ENCODE results near the gene PDE6C. TPM values are rescaled to one million over a fixed set of nuclear protein-coding genes. Genes with fewer than 3 reads are reported as not detected.

Gene PDE6C
- total RNA-seq, 4 donors from 2014 or later = not detected

- no peak overlapping the region for H3K4me3 ChIP-seq
- H3K36me3 ChIP-seq = peaks cover 0 to 45% (median 0%) of the 10 kb centered on the region in 3 donors
- H3K4me1 ChIP-seq = no peaks in the 10 kb centered on the region
- H3K27ac ChIP-seq = no peak overlapping the region
- DNase-seq = no peak
- H3K27me3 ChIP-seq = no peaks in the 10 kb centered on the region
- H3K9me3 ChIP-seq = no peaks in the 10 kb centered on the region
- no peak for TF ChIP-seq POLR2A (IDR thresholded peaks at IDR 0.05)
- TF ChIP-seq, protein P1, sequence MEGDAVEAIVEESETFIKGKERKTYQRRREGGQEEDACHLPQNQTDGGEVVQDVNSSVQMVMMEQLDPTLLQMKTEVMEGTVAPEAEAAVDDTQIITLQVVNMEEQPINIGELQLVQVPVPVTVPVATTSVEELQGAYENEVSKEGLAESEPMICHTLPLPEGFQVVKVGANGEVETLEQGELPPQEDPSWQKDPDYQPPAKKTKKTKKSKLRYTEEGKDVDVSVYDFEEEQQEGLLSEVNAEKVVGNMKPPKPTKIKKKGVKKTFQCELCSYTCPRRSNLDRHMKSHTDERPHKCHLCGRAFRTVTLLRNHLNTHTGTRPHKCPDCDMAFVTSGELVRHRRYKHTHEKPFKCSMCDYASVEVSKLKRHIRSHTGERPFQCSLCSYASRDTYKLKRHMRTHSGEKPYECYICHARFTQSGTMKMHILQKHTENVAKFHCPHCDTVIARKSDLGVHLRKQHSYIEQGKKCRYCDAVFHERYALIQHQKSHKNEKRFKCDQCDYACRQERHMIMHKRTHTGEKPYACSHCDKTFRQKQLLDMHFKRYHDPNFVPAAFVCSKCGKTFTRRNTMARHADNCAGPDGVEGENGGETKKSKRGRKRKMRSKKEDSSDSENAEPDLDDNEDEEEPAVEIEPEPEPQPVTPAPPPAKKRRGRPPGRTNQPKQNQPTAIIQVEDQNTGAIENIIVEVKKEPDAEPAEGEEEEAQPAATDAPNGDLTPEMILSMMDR (IDR thresholded peaks at IDR 0.05) = no peak
Measured at GRCh38 chr10:93667795-93668194, 55.5 kb downstream of the PDE6C start.

GRCh38 chr10:93670372-93670771, 58.0 kb downstream of the PDE6C start:
- Histone ChIP-seq H3K4me3 (no peak overlapping the region), H3K9me3 (no peaks in the 10 kb centered on the region), H3K36me3 (peaks cover 0 to 57% (median 0%) of the 10 kb centered on the region in 3 donors), H3K27me3 (no peaks in the 10 kb centered on the region), H3K4me1 (no peaks in the 10 kb centered on the region), H3K27ac (no peak overlapping the region)
- TF ChIP-seq, protein P1 (IDR thresholded peaks at IDR 0.05) = no peak
- no peak for TF ChIP-seq POLR2A (IDR thresholded peaks at IDR 0.05)
- no peak for DNase-seq

DNA sequence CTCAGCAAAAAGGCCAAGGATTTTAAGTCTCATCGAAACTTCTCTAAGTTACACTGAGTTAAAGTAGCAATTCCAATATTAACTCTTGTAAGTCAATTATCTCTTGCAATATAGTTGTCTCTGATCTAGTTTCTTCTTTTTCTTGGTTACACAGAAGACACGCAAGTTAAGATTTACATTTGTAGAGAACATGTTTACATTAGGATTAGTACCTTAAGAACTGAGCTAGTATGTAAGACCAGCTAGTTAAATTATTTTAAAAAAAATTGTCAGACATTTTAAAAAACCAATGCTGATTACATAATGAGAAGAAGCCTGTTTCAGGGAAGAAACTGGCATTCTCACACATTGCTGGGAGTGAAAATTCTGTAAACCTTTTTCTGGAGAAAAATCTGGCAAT, 58.7 kb downstream of the PDE6C start:
- no peaks in the 10 kb centered on the region for H3K4me1 ChIP-seq
- H3K36me3 ChIP-seq = peaks cover 0 to 59% (median 0%) of the 10 kb centered on the region in 3 donors
- H3K27me3 ChIP-seq = no peaks in the 10 kb centered on the region
- no peak for DNase-seq
- no peaks in the 10 kb centered on the region for H3K9me3 ChIP-seq
- no peak for TF ChIP-seq POLR2A (IDR thresholded peaks at IDR 0.05)
- TF ChIP-seq, protein P1 (IDR thresholded peaks at IDR 0.05) = no peak
- no peak overlapping the region for H3K27ac ChIP-seq
- H3K4me3 ChIP-seq = no peak overlapping the region

DNA sequence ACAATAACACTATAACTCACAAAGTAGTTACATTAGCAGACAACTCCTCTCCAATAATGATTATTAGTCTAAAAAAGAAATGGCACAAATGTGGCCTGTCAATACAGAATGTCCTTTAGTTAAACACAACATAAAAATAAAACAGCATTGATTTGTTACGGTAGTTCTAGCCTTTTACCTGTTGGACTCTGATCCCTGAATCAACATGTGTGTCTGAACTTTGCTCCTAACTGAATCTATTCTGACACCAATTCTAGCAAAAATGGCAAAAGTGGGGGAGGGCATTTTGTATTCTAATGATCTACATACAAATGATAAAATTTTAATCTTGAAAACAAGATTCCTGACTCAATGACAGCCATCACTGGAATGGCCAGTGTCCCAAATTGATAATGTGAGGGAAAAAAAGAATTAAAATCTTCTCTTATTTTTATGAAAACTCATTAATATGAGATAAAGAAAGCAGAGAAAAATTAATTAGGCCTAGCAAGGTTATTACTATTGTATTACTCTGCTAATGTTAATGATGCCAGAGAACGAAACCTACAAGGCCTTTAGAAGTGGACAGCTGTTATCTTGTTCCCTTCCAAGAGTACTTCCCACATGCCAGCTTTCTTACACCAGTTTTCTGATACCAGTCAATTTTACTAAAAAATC, 59.8 kb downstream of the PDE6C start:
- Histone ChIP-seq H3K36me3 (peaks cover 0 to 52% (median 0%) of the 10 kb centered on the region in 3 donors), H3K4me3 (no peak overlapping the region), H3K27me3 (no peaks in the 10 kb centered on the region), H3K9me3 (no peaks in the 10 kb centered on the region), H3K27ac (no peak overlapping the region), H3K4me1 (no peaks in the 10 kb centered on the region)
- TF ChIP-seq, protein P1 (IDR thresholded peaks at IDR 0.05) = no peak
- no peak for TF ChIP-seq POLR2A (IDR thresholded peaks at IDR 0.05)
- DNase-seq = no peak

- TF ChIP-seq, protein P1 (IDR thresholded peaks at IDR 0.05) = no peak
- TF ChIP-seq POLR2A (IDR thresholded peaks at IDR 0.05) = no peak
- H3K36me3 ChIP-seq = peaks cover 0 to 48% (median 0%) of the 10 kb centered on the region in 3 donors
Measured at GRCh38 chr10:93672890-93673289, 60.6 kb downstream of the PDE6C start.

More at GRCh38 chr10:93672890-93673289, 60.6 kb downstream of the PDE6C start:
- Histone ChIP-seq H3K9me3 (no peaks in the 10 kb centered on the region), H3K27ac (no peak overlapping the region), H3K4me3 (no peak overlapping the region), H3K4me1 (no peaks in the 10 kb centered on the region), H3K27me3 (no peaks in the 10 kb centered on the region)
- DNase-seq = no peak
